Stimulated activated CD8-positive, alpha-beta memory T cell treated with anti-CD3 and anti-CD28 coated beads, Interleukin-12 subunit alpha, Interleukin-12 subunit beta, amount 100 ng/mL, for 24 hours (primary cell): ENCODE results near the gene CNOT10.

Experiments
- DNase-seq: peaks from one replicate; pipeline ENCODE4 v3.0.0-alpha.2; 2020; ENCODE audit errors: extremely low read depth

CNOT10 gene

DNA sequence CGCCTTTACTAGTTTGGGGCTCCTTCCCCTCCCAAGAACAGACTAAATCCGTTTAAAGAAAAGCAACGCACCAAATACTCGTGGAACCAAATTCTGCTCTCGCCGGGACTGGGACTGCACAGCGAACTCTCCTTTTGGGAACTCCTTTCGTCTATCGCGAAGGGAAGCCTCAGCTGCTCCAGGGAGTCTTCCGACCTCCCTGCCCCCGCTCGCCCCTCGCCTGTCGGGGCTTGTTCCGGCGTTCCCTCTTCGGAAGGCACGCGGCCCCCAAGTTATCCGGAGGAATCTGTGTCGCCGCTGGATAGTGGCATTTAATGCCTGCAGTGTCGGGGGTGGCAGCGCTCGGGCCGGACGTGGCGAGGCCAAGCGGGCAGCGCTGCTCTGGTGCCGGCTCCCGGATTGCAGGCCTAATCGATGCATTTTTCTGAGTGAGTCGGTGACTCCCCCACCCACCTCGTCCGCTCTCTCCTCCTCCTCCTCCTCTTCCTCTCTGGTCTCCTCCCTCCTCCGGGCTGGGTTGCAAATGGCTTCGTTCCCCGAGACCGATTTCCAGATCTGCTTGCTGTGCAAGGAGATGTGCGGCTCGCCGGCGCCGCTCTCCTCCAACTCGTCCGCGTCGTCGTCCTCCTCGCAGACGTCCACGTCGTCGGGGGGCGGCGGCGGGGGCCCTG, 132.7 kb downstream of the CNOT10 start, which contains the start of gene TRIM71:
TRIM71 (plus strand) TSS at position 440 of the 671 bp plus-strand sequence; CDS start at position 524, 84 bp downstream.
- DNase-seq: no peak

DNA sequence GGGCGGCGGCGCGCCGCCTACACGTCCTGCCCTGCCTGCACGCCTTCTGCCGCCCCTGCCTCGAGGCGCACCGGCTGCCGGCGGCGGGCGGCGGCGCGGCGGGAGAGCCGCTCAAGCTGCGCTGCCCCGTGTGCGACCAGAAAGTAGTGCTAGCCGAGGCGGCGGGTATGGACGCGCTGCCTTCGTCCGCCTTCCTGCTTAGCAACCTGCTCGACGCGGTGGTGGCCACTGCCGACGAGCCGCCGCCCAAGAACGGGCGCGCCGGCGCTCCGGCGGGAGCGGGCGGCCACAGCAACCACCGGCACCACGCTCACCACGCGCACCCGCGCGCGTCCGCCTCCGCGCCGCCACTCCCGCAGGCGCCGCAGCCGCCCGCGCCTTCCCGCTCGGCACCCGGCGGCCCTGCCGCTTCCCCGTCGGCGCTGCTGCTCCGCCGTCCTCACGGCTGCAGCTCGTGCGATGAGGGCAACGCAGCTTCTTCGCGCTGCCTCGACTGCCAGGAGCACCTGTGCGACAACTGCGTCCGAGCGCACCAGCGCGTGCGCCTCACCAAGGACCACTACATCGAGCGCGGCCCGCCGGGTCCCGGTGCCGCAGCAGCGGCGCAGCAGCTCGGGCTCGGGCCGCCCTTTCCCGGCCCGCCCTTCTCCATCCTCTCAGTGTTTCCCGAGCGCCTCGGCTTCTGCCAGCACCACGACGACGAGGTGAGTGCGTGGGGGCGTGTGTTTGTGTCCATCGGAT, 133.4 kb downstream of the CNOT10 start:
- no peak for DNase-seq

DNA sequence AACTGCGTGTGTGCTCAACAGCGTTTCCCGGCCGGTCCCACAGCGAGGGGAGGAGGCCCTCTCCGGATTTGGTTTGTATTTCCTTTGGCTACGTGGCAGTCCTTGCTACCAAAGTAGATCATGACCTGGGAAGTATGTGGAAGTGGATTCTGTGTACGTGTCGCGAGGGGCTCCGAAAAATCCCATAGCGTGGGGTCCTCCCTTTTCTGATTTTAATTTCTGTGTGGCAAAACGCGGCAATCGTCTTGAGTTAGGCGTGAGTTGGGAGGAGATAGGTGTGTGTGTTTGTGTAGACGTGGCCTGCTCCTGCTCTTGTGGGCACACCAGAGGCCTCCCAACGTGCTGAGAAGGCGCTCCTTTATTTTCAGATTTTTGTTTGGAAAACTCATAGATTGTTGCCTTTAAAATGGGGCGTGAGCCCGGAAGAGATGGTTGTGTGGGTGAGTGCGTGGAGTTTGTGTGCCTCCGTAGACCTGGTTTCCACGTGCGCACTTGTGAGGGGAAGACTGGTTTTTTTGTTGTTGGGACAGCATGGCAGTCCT, 134.1 kb downstream of the CNOT10 start:
- DNase-seq: no peak

DNA sequence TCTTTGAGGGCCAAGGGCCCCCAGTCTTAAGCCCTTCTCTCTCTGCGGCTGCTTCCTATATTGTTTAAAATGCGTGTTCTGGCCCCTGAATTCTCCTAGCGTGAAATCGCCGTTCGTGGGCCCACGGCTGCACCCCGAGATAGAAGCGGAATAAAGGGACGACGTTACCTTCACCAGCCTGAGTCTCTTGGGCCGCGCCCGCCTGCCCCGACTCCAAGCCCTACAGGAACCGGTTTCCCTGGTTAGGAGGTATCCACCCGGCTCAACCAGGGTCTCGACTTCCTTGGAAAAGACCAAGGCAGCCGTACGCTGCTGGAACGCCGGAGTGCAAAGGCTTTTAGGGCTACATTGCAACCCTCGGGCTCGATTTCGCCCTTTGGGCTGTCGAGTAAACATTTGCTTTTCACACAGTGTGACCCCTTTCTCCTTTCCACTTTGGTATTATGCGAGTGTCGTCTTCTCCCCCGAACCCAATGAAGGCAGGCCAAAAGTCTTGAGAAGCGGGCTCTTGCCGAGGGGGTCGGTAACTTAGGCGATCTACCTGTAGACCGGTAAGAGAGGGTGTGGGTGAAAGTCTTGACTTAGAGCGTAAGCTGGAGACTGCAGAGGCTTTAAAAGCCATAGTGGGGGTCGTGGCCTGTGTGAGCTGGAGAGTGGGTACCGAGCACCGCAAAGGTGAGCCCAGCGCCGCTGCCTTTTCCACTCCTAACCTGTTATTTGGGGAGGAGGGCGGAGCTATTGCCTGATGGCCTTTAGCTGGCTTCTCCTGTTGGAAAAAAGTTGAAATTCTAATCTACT, 134.8 kb downstream of the CNOT10 start:
- no peak for DNase-seq

DNA sequence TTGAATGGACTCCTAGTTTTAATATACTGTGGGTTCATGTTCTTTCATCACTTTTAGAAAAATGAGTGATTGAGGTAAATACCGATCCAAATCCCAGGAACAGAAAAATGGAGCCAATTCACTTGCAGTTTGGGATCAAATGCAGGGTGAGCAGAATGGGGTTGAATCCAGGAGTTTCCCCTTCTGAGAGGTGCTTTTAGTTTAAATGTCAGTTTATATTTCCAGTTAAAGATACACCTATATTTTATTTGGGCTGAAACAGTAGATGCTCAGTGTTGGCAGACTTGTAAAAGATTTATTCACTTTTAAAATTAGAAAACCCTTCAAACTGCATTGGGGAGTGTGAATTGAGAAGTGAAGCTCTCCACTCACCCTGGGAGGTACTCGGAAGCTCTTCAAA, 135.4 kb downstream of the CNOT10 start:
- DNase-seq: no peak

DNA sequence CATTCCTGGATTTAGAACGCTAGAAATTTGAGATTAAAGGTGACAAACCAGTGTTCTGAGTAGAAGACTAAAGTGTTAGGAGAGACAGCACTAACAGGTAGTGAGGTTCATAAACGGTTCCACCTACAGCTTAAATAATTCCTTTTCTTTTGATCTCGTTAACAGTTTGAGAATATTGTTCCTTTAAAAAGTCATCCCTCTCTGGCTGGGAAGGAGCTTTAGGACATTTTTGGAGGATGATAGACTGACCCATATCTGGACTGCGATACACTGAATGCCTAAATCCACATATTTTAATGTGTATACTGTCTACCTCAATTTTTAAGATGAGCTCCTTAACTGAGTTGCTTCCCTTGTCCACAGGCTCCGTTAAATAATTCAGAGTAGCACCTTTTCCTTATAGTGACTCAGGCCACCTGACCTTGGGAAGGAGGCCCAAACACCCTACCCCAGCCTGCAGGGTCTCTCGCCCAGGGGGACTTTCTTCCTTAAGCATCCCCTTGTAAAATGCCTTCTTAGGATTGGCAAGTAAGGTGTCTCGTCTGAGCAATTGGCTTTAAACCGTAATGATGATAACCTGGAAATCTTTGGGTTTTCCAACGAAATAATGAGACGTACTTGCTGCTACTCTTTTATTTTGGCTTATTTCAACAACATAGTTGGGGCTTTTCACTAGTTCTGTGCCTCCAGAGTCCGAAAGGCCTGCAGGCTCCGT, 136.1 kb downstream of the CNOT10 start:
- no peak for DNase-seq

DNA sequence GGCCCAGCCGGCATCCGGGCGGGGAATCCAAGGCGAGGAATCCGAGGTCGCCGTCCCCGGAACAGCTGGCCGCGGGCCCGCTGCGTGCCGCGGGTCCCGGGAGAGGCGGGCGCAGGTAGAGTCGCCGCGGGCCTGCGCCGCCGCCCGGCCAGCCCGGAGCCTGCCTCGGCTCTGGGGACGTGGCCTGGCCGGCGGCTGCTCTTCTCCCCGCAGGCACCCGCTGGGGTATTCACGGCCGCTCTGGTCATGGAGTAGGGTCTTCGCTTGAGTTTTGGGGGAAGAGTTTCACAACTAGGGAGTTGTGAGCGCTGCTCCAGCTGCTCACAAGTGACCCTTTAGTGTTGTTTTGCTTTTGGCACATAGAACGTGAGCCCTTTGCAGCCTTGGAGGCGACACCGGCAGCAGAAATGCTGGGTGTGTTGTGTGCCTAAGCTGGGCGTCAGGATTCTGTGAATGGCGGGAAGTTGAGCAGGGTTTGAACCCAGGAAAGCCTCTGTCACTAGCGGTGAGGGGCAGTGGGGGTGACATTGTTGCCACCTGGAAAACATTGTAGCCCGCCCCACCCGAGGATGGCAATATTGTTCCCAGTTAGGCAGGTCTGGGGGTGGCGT, 136.8 kb downstream of the CNOT10 start:
- no peak for DNase-seq

DNA sequence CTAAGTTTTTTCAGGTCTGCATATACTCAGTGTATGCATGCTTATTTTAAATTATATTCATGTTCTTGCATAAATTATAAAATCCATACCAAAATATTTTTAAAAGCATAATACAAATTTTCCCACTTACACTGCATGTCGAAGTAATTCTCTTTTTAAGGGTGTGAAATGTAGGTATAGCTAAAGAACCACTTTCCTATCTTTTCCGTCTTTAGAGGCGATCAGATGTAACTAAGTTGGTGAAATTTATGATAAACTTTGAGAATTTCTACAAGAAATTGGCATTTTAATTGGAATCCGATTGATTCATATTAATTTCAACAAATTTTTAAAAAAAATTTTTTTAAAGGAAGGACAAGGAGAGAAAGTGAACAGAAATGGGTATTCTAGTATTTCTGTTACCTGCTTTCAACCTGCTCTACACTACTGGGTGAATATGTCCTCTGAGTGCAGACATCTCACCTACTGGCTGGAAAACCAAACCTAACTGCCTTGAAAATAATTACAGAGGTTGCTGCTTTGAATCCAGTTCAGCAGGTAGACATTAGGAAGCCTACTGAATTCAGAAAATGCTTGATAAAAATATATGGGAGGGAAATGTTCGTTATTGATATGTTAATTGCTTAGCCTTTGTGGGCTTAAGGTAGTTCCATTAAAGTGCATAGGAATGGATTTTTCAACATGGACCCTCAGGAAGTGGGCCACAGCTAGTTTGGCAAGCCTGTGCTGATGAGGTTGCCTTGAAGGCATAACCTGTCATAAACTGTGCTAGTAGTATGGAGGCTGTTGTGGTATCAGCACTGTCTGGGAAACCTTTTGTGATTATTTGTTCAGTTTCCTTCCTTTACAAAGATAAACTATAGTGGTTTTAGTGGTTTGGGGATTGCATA, 137.9 kb downstream of the CNOT10 start:
- DNase-seq: no peak
